Measurements from ENCODE around the gene ARHGEF10L.

DNA sequence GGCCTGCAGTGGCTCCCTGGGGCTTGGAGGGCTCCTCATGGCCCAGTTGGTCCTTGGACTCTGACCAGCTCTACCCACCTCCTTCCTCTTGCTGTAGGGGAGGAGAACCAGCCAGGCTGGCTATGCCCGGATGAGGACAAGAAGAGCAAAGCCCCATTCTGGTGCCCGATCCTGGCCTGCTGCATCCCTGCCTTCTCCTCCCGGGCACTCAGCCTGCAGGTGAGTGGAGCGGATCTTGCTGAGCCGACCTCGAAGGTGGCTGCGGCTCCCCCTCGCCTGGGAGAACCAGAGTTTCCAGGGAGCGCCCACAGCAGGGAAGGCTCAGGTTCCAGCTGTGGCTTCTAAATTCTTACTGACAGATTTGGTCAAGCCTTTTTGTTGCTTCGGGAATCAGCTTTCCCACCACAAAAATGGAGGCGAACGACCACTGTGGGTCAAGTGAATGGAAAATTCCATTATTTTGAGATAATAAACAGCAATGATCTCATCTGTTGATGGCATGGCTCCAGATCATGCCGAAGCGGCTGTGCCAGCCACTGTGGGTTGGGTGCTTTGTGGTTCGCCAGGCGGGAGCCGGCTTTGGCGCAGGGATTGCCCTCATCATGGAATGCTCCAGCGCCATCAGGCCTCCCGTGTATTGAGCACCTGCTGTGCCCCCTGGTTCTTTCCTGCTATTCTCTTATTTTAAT lies 109.1 kb downstream of the ARHGEF10L start:
- TF ChIP-seq ZNF660 (tag by site-specific recombination; IDR thresholded peaks at IDR 0.05) = no peak
- TF ChIP-seq, protein P1, sequence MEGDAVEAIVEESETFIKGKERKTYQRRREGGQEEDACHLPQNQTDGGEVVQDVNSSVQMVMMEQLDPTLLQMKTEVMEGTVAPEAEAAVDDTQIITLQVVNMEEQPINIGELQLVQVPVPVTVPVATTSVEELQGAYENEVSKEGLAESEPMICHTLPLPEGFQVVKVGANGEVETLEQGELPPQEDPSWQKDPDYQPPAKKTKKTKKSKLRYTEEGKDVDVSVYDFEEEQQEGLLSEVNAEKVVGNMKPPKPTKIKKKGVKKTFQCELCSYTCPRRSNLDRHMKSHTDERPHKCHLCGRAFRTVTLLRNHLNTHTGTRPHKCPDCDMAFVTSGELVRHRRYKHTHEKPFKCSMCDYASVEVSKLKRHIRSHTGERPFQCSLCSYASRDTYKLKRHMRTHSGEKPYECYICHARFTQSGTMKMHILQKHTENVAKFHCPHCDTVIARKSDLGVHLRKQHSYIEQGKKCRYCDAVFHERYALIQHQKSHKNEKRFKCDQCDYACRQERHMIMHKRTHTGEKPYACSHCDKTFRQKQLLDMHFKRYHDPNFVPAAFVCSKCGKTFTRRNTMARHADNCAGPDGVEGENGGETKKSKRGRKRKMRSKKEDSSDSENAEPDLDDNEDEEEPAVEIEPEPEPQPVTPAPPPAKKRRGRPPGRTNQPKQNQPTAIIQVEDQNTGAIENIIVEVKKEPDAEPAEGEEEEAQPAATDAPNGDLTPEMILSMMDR (tag by site-specific recombination; IDR thresholded peaks at IDR 0.05) = no peak
